Breast epithelium (tissue), 3 donors: ENCODE measurements around the gene ZNF423.

Experiments
- POLR2A ChIP-seq: fragments of 450-650 bp; IDR thresholded peaks from one replicate; pipeline ENCODE4 v1.6.1; 2016; ENCODE audit warnings: antibody characterized with exemption, mild to moderate bottlenecking, moderate library complexity
- POLR2AphosphoS5 ChIP-seq, 3 donors: sonication (generic); formaldehyde crosslinking; IDR thresholded peaks; one replicate each; pipeline ENCODE4 v1.6.1; 2017; ENCODE audit warnings: antibody characterized with exemption in 3 of 3
- TF ChIP-seq, protein P1 (sequence below), 3 donors: fragments of 450-650 bp; IDR thresholded peaks; one replicate each; pipeline ENCODE4 v1.5.1; 2016 to 2017; ENCODE audit warnings: antibody characterized with exemption in 3 of 3, mild to moderate bottlenecking in 3 of 3, moderate library complexity in 3 of 3

DNA sequence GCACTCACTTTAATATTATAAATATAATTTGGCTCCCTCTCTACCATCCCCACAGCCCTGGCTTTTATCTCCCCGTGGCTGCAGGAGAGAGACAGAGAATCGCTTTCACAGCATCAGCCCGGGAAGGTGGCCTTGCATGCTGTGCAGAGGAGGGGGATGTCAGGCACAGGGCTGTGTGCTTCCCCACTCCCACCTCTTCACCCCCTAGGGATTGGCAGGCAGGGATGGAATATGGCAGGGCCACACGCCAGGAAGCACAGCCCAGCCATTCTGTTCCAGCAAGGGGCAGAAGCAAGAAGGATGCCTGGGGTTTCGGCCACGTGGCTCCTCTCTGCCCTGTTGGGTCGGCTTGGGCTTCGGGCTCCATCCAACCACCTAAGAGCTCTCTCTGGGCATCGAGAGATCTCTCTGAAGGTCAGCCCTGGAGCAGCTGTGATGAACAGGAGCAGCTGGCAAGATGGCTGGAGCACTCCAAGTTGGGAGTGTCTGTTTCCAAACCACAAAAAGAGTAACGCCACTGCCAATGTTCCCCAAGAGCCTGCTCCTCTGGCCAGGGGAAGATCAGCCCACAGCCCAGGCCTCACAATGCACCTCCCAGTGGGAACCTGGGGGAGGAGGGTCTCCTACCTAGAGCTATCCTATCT is 259.1 kb downstream of the ZNF423 start:
- TF ChIP-seq, protein P1, sequence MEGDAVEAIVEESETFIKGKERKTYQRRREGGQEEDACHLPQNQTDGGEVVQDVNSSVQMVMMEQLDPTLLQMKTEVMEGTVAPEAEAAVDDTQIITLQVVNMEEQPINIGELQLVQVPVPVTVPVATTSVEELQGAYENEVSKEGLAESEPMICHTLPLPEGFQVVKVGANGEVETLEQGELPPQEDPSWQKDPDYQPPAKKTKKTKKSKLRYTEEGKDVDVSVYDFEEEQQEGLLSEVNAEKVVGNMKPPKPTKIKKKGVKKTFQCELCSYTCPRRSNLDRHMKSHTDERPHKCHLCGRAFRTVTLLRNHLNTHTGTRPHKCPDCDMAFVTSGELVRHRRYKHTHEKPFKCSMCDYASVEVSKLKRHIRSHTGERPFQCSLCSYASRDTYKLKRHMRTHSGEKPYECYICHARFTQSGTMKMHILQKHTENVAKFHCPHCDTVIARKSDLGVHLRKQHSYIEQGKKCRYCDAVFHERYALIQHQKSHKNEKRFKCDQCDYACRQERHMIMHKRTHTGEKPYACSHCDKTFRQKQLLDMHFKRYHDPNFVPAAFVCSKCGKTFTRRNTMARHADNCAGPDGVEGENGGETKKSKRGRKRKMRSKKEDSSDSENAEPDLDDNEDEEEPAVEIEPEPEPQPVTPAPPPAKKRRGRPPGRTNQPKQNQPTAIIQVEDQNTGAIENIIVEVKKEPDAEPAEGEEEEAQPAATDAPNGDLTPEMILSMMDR (IDR thresholded peaks at IDR 0.05): no peak
- no peak for TF ChIP-seq POLR2A
- no peak for TF ChIP-seq POLR2AphosphoS5 (IDR thresholded peaks at IDR 0.05)
